ENCODE measurements around the gene TXNDC15. TPM values are rescaled to one million over a fixed set of nuclear protein-coding genes. Genes with fewer than 3 reads are reported as not detected.

Gene TXNDC15
- total RNA-seq, 1 experiment from 2014 or later, result 47.4 TPM

DNA sequence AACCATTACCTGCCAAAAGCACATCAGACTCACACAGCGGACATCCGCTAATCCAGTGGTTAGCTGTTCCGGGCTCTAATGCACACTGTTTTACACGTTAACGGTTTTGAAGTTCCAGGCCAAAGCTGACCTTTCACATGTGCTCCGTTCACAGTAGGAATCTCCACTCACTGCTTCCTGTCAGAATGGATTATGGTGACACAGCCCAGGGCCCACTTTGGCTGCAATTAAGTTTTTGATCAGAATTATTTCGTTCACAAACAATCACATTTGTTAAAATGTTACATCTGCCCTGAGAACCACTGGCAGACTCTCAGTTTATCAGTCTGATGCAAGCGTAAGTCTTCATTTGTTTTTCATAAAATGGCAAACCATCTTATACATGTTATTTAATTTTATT lies 63.4 kb downstream of the TXNDC15 start:
- CTCF ChIA-PET, result no interaction called here
- H3K36me3 ChIP-seq (ENCODE audit: control insufficient read depth, insufficient read depth, low read length), result peaks cover 15% of the 10 kb centered on the region
- no peak overlapping the region for H3K4me3 ChIP-seq (ENCODE audit: low read depth in 2 of 2, low read length in 2 of 2)
- TF ChIP-seq POLR2AphosphoS5 (IDR thresholded peaks at IDR 0.05; ENCODE audit: low read depth, low read length) (no peak), TCF7L2 (IDR thresholded peaks at IDR 0.05; ENCODE audit: low read depth, low read length) (no peak), SIN3A (IDR thresholded peaks at IDR 0.05; ENCODE audit: borderline replicate concordance, insufficient read depth, low read depth, low read length) (no peak)
- TF ChIP-seq, protein P1, sequence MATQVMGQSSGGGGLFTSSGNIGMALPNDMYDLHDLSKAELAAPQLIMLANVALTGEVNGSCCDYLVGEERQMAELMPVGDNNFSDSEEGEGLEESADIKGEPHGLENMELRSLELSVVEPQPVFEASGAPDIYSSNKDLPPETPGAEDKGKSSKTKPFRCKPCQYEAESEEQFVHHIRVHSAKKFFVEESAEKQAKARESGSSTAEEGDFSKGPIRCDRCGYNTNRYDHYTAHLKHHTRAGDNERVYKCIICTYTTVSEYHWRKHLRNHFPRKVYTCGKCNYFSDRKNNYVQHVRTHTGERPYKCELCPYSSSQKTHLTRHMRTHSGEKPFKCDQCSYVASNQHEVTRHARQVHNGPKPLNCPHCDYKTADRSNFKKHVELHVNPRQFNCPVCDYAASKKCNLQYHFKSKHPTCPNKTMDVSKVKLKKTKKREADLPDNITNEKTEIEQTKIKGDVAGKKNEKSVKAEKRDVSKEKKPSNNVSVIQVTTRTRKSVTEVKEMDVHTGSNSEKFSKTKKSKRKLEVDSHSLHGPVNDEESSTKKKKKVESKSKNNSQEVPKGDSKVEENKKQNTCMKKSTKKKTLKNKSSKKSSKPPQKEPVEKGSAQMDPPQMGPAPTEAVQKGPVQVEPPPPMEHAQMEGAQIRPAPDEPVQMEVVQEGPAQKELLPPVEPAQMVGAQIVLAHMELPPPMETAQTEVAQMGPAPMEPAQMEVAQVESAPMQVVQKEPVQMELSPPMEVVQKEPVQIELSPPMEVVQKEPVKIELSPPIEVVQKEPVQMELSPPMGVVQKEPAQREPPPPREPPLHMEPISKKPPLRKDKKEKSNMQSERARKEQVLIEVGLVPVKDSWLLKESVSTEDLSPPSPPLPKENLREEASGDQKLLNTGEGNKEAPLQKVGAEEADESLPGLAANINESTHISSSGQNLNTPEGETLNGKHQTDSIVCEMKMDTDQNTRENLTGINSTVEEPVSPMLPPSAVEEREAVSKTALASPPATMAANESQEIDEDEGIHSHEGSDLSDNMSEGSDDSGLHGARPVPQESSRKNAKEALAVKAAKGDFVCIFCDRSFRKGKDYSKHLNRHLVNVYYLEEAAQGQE (IDR thresholded peaks at IDR 0.05; ENCODE audit: insufficient read depth in 1 of 2, low read depth in 2 of 2, low read length in 1 of 2), result no peak
- TF ChIP-seq, protein P2, sequence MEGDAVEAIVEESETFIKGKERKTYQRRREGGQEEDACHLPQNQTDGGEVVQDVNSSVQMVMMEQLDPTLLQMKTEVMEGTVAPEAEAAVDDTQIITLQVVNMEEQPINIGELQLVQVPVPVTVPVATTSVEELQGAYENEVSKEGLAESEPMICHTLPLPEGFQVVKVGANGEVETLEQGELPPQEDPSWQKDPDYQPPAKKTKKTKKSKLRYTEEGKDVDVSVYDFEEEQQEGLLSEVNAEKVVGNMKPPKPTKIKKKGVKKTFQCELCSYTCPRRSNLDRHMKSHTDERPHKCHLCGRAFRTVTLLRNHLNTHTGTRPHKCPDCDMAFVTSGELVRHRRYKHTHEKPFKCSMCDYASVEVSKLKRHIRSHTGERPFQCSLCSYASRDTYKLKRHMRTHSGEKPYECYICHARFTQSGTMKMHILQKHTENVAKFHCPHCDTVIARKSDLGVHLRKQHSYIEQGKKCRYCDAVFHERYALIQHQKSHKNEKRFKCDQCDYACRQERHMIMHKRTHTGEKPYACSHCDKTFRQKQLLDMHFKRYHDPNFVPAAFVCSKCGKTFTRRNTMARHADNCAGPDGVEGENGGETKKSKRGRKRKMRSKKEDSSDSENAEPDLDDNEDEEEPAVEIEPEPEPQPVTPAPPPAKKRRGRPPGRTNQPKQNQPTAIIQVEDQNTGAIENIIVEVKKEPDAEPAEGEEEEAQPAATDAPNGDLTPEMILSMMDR (IDR thresholded peaks at IDR 0.05), result no peak
- DNase-seq (ENCODE audit: low read depth, low spot score), result no peak
- no peak for ATAC-seq
- BruUV-seq (replicated peaks), result no TSS peak
- H3K9me3 ChIP-seq (ENCODE audit: control insufficient read depth, insufficient read depth, low read depth, low read length), result no peaks in the 10 kb centered on the region
- POLR2A ChIA-PET, result no interaction called here
- no peak overlapping the region for H3K27ac ChIP-seq (ENCODE audit: low read length)
- in situ Hi-C loops (cut with HindIII; ENCODE audit: low pct_unique_long_range_greater_than_20kb, low sequenced_read_pairs), result no loop called here
- intact Hi-C loops (cut with micrococcal nuclease; ENCODE audit: unreplicated experiment), result no loop called here
- no peaks in the 10 kb centered on the region for H3K4me1 ChIP-seq (ENCODE audit: control insufficient read depth, insufficient read depth, low read length)
- H3K27me3 ChIP-seq (ENCODE audit: control insufficient read depth, insufficient read depth, low read length), result no peaks in the 10 kb centered on the region

DNA sequence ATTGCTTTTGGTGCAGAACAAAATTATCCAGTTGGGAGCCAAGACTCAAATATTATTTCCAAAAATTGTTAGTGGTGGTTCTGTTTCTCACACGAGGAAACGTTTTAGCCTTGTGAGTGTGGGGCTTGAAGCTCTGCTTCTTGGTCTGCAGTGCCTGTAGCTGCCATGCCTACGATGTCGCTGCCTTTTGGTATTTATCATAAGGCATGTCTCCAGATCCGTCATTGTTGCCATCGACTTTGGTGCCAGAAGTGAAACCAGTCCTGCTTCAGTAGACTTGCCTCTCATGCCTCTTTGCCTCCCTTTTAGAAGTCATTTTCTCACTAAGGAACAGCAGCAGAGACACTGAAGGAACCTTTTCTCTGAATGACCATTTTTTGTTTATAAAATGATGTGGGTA lies 63.9 kb downstream of the TXNDC15 start:
- no peak for TF ChIP-seq POLR2AphosphoS5 (IDR thresholded peaks at IDR 0.05; ENCODE audit: low read depth, low read length)
- TF ChIP-seq SIN3A (IDR thresholded peaks at IDR 0.05; ENCODE audit: borderline replicate concordance, insufficient read depth, low read depth, low read length), result no peak
- TF ChIP-seq, protein P1 (IDR thresholded peaks at IDR 0.05; ENCODE audit: insufficient read depth in 1 of 2, low read depth in 2 of 2, low read length in 1 of 2), result no peak
- TF ChIP-seq TCF7L2 (IDR thresholded peaks at IDR 0.05; ENCODE audit: low read depth, low read length), result no peak
- TF ChIP-seq, protein P2 (IDR thresholded peaks at IDR 0.05), result no peak
- no peak for DNase-seq (ENCODE audit: low read depth, low spot score)
- no peaks in the 10 kb centered on the region for H3K27me3 ChIP-seq (ENCODE audit: control insufficient read depth, insufficient read depth, low read length)
- ChIA-PET CTCF (no interaction called here), POLR2A (no interaction called here)
- in situ Hi-C loops (cut with HindIII; ENCODE audit: low pct_unique_long_range_greater_than_20kb, low sequenced_read_pairs), result no loop called here
- intact Hi-C loops (cut with micrococcal nuclease; ENCODE audit: unreplicated experiment), result no loop called here
- BruUV-seq (replicated peaks), result no TSS peak
- no peaks in the 10 kb centered on the region for H3K4me1 ChIP-seq (ENCODE audit: control insufficient read depth, insufficient read depth, low read length)
- H3K4me3 ChIP-seq (ENCODE audit: low read depth in 2 of 2, low read length in 2 of 2), result no peak overlapping the region
- peaks cover 15% of the 10 kb centered on the region for H3K36me3 ChIP-seq (ENCODE audit: control insufficient read depth, insufficient read depth, low read length)
- no peak for ATAC-seq
- no peak overlapping the region for H3K27ac ChIP-seq (ENCODE audit: low read length)
- H3K9me3 ChIP-seq (ENCODE audit: control insufficient read depth, insufficient read depth, low read depth, low read length), result no peaks in the 10 kb centered on the region
